ENCODE results near the gene SHC1.

The SHC1 gene

DNA sequence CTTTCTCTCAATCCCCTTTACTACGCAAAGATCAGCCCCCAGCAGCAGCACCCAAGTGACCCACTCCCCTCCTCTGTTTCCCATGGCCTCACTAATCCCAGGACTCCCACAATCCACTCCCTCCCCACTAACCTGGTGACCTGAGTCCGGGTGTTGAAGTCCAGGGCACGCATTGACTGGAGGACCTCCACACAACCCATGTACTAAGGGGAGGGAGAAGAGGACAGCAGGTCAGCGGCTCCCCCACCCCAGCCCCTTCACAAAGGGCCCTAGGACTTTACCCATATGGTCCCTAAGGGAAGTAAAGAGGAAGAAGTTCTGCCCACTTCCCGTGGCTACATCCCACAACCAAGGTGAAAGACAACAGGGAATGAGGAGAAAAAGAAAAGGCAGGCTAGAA, 1.3 kb downstream of the SHC1 start:
- DNase-seq (ENCODE audit: low read depth) = no peak
- H3K4me3 ChIP-seq (ENCODE audit: low read depth, low read length) = no peak overlapping the region
- TF ChIP-seq CTCF (IDR thresholded peaks at IDR 0.05; ENCODE audit: insufficient read depth, low read depth, low read length, missing control alignments) = no peak

GRCh38 chr1:154968731-154969130, 1.8 kb downstream of the SHC1 start:
- H3K4me3 ChIP-seq (ENCODE audit: low read depth, low read length) = no peak overlapping the region
- DNase-seq (ENCODE audit: low read depth) = no peak
- no peak for TF ChIP-seq CTCF (IDR thresholded peaks at IDR 0.05; ENCODE audit: insufficient read depth, low read depth, low read length, missing control alignments)

GRCh38 chr1:154967331-154967950, 3.1 kb downstream of the SHC1 start:
- DNase-seq (ENCODE audit: low read depth) = no peak
- no peak overlapping the region for H3K4me3 ChIP-seq (ENCODE audit: low read depth, low read length)
- no peak for TF ChIP-seq CTCF (IDR thresholded peaks at IDR 0.05; ENCODE audit: insufficient read depth, low read depth, low read length, missing control alignments)

DNA sequence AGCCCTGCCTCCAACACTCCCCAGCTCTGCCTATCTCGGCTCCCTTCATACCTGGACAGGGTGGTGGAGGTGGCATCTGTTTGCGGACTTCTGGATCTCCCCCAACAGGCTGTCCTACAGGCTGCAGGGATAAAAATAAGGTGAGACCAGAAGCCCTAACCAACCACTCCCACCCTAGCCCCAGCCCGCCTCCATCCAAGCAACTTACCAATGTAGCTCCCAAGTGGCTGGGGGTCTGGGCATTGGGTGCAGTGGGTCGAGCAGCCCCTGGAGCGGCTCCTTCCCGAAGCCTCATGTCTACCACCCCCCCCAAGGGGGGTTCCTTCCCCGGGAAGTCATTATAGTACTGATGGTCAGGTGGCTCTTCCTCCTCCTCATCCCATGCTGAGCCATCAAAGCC, 4.4 kb downstream of the SHC1 start:
- H3K4me3 ChIP-seq (ENCODE audit: low read depth, low read length) = no peak overlapping the region
- TF ChIP-seq CTCF (IDR thresholded peaks at IDR 0.05; ENCODE audit: insufficient read depth, low read depth, low read length, missing control alignments) = no peak
- no peak for DNase-seq (ENCODE audit: low read depth)

- H3K4me3 ChIP-seq (ENCODE audit: low read depth, low read length) = no peak overlapping the region
- no peak for TF ChIP-seq CTCF (IDR thresholded peaks at IDR 0.05; ENCODE audit: insufficient read depth, low read depth, low read length, missing control alignments)
- no peak for DNase-seq (ENCODE audit: low read depth)
Measured at GRCh38 chr1:154964359-154964758, 6.2 kb downstream of the SHC1 start.

DNA sequence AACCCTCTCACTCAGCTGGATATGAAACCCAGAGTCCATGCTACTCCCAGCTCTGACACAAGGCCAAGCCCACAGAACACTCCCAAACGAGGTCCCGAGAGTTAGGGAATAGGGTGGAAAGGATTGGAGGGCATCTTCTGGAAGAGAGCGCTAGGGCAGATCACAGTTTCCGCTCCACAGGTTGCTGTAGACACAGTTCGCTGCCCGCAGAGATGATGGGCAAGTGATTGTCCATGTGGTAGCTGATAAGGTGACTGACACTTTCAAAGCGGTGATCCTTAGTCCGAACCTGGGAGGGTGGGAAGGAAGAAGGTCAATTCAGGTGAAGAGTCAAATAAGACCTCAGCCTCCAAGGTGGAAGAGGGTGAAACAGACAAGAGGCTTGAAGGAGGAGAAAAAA, 6.9 kb downstream of the SHC1 start:
- H3K4me3 ChIP-seq (ENCODE audit: low read depth, low read length) = no peak overlapping the region

More for the DNA sequence above, 6.9 kb downstream of the SHC1 start:
- TF ChIP-seq CTCF (IDR thresholded peaks at IDR 0.05; ENCODE audit: insufficient read depth, low read depth, low read length, missing control alignments) = no peak
- no peak for DNase-seq (ENCODE audit: low read depth)

All from GM12865 (cell line).